Stimulated activated CD4-positive, alpha-beta T cell treated with anti-CD3 and anti-CD28 coated beads, Interleukin-4, amount 100 ng/mL, for 4 hours (primary cell): ENCODE measurements around the gene POLDIP3.

ENCODE experiments used
- DNase-seq, 2 experiments: peaks; one replicate each; pipeline ENCODE4 v3.0.0-alpha.2; 2020

The POLDIP3 gene

GRCh38 chr22:42641801-42642413, 27.2 kb upstream of the POLDIP3 start:
- no peak for DNase-seq

DNA sequence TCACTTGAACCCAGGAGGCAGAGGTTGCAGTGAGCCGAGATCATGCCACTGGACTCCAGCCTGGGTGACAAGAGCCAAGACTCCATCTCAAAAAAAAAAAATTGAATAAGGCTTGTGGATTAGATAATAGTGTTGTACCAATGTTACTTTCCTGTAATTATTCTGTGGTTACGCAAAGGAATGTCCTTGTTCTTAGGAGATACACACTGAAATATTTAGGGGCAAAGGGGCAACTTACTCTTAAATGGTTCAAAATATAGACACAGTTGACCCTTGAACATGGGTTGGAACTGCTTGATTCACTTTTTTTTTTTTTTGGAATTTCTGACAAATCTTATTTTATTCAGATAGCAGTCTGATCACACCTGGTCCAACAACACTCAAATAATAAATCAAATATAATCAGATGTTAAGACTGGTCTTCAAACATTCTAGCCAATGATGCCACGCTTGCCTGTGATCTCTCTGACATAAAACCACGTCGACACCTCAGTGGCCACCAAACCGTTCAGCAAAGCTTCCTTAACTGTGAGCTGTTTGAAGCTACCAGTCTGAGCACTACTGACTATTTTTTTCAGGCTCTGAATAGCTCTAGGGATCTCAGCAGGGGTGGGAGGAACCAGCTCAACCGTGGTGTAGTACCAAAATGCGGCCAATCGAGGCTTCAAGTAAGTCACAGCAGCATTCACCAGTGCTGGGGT, 25.0 kb upstream of the POLDIP3 start:
- DNase-seq: no peak

DNA sequence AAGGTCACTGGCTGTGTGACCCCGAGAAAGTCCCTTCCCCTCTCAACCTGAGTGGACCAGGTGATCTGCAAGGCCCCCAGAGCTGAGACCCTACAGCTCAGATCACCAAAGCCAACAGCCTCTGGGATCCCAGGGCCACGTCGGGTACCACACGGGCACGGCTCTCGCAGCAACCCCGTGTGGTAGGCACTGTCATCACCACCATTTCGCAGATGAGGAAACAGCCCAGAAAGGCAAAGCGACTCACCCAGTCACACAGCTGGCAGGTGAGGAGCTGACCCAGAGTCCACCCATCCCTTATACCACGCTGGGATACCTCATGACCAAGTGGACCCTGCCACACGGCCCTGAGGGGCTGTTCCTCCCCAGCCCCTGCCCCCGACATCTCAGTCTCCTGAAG, 22.9 kb upstream of the POLDIP3 start:
- DNase-seq: no peak

GRCh38 chr22:42636506-42636905, 21.8 kb upstream of the POLDIP3 start:
- no peak for DNase-seq

DNA sequence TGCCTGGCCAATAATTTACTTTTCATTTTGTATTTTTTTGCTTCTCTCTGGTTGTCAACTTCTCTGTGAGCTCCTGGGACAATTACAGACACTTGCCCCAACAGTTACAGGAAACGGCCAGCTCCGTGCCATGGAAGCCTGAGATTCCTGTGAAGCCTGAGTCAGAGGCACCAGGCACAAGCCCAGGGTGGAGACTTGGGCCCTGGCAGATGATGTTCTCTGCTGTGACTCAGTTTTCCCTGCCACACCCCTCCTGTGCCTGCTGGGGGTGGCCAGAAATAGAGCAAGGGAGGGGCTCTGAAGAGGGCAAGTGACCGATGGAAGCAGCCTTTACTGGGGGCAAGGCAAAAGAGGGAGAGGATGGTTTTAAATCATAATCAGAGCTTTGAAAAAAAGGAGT, 20.8 kb upstream of the POLDIP3 start:
- DNase-seq: no peak

GRCh38 chr22:42633013-42633412, 18.3 kb upstream of the POLDIP3 start:
- DNase-seq: no peak

DNA sequence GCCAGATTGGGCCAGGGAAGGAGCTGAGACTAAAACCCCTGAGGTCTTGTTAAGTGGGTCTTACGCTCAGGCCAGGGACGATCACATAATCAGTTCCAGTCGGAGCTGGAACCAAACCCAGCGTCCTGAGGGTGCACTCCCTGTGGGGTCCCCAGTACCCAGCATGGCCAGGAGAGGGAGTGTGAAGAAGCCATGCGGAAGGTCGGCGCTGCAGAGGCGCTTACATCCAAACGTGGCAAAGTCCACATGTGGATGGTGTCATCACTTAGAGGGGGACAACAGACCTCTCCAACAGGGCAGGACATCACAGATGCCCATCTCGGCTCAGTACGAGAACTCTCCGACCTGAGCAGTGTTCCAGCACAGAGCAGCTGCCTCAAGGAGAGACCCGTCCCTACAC, 17.4 kb upstream of the POLDIP3 start:
- DNase-seq: no peak

GRCh38 chr22:42630901-42631602, 16.4 kb upstream of the POLDIP3 start:
- no peak for DNase-seq

GRCh38 chr22:42630211-42630610, 15.5 kb upstream of the POLDIP3 start:
- DNase-seq: no peak

- DNase-seq: no peak
Observed at GRCh38 chr22:42627981-42628380, 13.3 kb upstream of the POLDIP3 start.

DNA sequence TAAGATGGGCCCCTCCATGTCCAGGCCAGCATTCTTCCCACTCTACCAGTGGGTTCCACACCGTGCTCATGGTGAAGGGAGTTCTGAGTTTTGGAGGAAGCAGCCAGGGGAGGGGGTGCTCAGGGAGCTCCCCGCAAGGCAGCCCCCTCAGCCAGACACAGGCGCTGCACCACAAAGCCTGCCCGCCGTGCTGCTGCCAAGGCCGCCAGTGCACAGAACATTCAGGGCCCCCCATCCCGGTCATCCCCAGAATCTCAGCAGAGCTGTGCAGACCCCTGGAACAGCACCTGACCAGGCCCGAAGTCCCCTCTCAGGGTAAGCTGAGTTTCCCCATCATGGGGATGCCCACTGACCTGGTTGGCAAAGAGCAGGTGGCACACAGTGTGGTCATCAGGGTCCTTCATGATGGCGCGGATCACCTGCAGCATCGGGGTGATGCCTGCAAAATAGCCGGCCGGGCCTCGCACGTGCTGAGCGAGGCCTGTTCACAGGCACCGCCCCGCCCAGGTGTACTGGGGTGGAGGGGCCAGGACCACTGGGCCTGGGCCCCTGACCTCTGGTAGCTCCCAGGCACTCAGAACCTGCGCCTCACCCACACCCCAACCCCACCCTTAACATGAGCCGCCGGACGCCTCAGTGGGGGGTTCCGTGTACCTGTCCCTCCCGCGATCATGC, 12.4 kb upstream of the POLDIP3 start:
- no peak for DNase-seq

GRCh38 chr22:42626431-42626830, 11.7 kb upstream of the POLDIP3 start:
- DNase-seq: no peak

- DNase-seq: no peak
Observed at GRCh38 chr22:42625416-42625815, 10.7 kb upstream of the POLDIP3 start.

DNA sequence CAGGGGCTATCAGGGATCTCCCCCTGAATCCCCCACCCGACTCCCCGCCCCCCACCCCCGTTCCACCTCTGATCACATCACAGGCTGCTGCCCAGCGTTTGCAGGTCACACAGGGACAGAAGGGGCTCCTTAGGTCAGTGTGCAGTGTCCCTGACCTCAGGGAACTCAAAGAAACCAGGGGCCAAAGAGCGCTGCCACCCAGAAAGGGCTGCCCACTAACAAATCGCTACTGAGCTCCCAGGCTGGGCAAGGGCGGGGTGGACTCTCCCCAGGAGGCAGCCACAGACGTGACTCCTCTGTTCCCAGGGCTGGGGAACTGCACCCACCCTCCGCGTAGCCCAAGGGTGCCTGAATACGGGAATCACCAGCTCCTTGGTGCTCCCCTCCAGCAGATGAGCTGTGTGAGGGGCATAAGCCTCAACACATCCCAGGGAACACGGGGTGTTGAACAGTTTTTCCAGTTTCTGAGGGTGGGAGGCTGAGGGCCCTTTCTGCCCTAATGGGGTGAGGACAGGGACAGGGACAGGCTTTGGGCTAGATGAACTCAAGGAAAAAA, 9.9 kb upstream of the POLDIP3 start:
- no peak for DNase-seq

- no peak for DNase-seq
Observed at GRCh38 chr22:42623756-42624441, 9.2 kb upstream of the POLDIP3 start.

DNA sequence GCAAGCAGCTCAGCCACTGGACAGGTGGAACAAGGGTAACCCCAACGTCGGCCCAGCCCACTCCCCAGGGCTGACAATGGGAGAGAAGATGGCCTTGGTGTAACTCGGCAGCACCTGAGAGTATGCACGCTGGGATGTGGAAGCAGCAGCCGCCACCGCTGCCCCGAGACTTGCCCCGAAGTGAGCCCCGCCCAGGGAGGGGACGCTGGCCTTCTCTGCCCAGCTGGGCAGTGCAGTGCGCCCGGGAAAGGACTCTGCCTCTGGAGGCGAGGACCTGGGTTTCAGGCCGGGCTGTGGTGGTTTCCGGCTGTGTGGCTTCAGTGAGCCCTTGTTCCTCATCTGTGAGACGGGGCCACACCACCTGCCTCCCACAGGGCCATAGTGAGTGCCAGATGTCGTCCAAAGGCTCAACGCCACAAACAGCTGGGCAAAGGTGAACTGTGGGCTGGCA, 8.6 kb upstream of the POLDIP3 start:
- no peak for DNase-seq

DNA sequence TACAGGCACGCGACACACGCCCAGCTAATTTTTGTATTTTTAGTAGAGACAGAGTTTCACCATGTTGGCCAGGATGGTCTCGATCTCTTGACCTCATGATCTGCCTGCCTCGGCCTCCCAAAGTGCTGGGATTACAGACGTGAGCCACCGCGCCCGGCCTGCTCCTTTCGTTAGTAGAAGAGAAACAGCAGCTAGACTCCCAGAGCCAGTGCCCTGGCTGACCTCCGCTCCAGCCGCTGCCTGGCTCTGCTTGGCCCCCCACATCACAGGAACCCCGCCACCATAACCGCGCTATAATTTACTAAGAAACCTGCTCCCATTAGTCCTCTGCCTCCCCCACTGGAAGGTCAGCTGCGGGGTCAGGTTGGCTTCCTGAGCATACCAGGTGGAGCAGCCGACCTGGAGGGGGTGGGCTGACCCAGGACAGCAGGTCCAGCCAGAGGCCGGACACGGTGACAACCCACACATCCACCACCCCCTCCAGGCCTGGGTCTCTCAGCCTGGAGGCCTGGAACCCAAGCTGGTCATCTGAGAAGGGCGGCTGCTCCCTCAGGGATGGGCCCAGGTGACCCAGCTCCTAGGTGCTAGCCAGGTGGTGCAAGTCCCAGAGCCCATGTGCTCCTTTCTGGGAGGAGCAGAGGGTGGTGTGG, 7.5 kb upstream of the POLDIP3 start:
- no peak for DNase-seq

GRCh38 chr22:42621505-42622002, 6.9 kb upstream of the POLDIP3 start:
- DNase-seq: peak; percentile 20 to 48

DNA sequence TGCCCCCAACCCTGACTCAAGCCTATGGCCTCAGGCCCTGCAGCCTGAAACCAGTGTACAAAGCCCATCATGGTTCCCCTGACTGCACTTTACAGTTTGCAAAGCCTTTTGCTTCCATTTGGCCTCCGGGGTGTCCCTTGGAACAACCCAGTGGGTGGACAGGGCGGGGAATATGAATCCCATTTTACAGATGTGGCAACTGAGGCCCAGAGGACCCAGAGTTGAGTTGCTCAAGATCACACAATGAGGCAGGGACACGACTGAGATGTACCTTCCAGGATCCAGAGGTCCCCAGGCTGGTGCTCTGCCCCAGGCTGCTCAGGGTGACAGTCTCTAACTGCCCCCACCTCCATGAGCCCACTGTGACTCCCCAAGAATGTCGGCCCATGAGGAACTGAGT, 5.4 kb upstream of the POLDIP3 start:
- no peak for DNase-seq

- DNase-seq: no peak
Observed at GRCh38 chr22:42619261-42620063, 4.8 kb upstream of the POLDIP3 start.
